HepG2 (cell line): ENCODE results near the gene GATAD2B. TPM values are rescaled to one million over a fixed set of nuclear protein-coding genes. Genes with fewer than 3 reads are reported as not detected.

Experiments used
- ARID4A ChIP-seq: sonication (generic); formaldehyde crosslinking; IDR thresholded peaks from 2 replicates; pipeline ENCODE4 v1.5.0; 2020; ENCODE audit warnings: mild to moderate bottlenecking, missing genetic modification reagents, borderline replicate concordance
- DPF2 ChIP-seq: sonication (generic); formaldehyde crosslinking; IDR thresholded peaks from 2 replicates; pipeline ENCODE4 v1.4.0; 2020; ENCODE audit warnings: mild to moderate bottlenecking, low read depth, missing genetic modification reagents, borderline replicate concordance
- E2F5 ChIP-seq: sonication (generic); formaldehyde crosslinking; conservative IDR thresholded peaks from 2 replicates; pipeline ENCODE4 v1.4.0; 2020; ENCODE audit warnings: missing genetic modification reagents
- EZH2 ChIP-seq: conservative IDR thresholded peaks from 2 replicates; pipeline ENCODE4 v1.6.1; 2012; ENCODE audit warnings: mild to moderate bottlenecking, low read depth, low read length, moderate library complexity
- IRF1 ChIP-seq: sonication (generic); formaldehyde crosslinking; IDR thresholded peaks from 2 replicates; pipeline ENCODE4 v1.4.0; 2020; ENCODE audit warnings: low read depth, mild to moderate bottlenecking, missing genetic modification reagents
- SETDB1 ChIP-seq: sonication (generic); formaldehyde crosslinking; IDR thresholded peaks from 2 replicates; pipeline ENCODE4 v1.5.1; 2020; ENCODE audit warnings: missing genetic modification reagents, mild to moderate bottlenecking, borderline replicate concordance
- TAF1 ChIP-seq: sonication (generic); formaldehyde crosslinking; IDR thresholded peaks from 2 replicates; pipeline ENCODE4 v1.4.0; 2020; ENCODE audit warnings: missing genetic modification reagents
- TFDP1 ChIP-seq: IDR thresholded peaks from 2 replicates; pipeline ENCODE4 v1.6.1; 2016; ENCODE audit warnings: missing compliant biosample characterization, missing genetic modification reagents, borderline replicate concordance
- ZBED4 ChIP-seq: sonication (generic); formaldehyde crosslinking; IDR thresholded peaks from 2 replicates; pipeline ENCODE4 v1.4.0; 2020; ENCODE audit warnings: missing genetic modification reagents, borderline replicate concordance
- ZNF20 ChIP-seq: sonication (generic); formaldehyde crosslinking; IDR thresholded peaks from 2 replicates; pipeline ENCODE4 v1.4.0; 2020; ENCODE audit warnings: mild to moderate bottlenecking, moderate library complexity, missing genetic modification reagents
- ZNF263 ChIP-seq: sonication (generic); formaldehyde crosslinking; IDR thresholded peaks from 2 replicates; pipeline ENCODE4 v1.4.0; 2020; ENCODE audit warnings: missing genetic modification reagents
- ZNF329 ChIP-seq: sonication (generic); formaldehyde crosslinking; IDR thresholded peaks from 2 replicates; pipeline ENCODE4 v1.9.0; 2021; ENCODE audit warnings: low read depth, mild to moderate bottlenecking, missing genetic modification reagents
- ZNF331 ChIP-seq: sonication (generic); formaldehyde crosslinking; IDR thresholded peaks from 2 replicates; pipeline ENCODE4 v1.4.0; 2020; ENCODE audit warnings: missing genetic modification reagents
- ZNF343 ChIP-seq: sonication (generic); formaldehyde crosslinking; IDR thresholded peaks from 2 replicates; pipeline ENCODE4 v1.4.0; 2020; ENCODE audit warnings: mild to moderate bottlenecking, missing genetic modification reagents
- ZNF530 ChIP-seq: sonication (generic); formaldehyde crosslinking; IDR thresholded peaks from 2 replicates; pipeline ENCODE4 v1.5.0; 2020; ENCODE audit warnings: low read depth, mild to moderate bottlenecking, missing genetic modification reagents
- ZNF839 ChIP-seq: sonication (generic); formaldehyde crosslinking; IDR thresholded peaks from 2 replicates; pipeline ENCODE4 v1.4.0; 2020; ENCODE audit warnings: missing genetic modification reagents, mild to moderate bottlenecking, borderline replicate concordance
- ZSCAN31 ChIP-seq: sonication (generic); formaldehyde crosslinking; IDR thresholded peaks from 2 replicates; pipeline ENCODE4 v1.5.0; 2020; ENCODE audit warnings: low read depth, mild to moderate bottlenecking, missing genetic modification reagents
- polyA plus RNA-seq, 8 experiments: library from polyadenylated mRNA; depleted of rRNA in 3 of 8; stranded (reverse) in 7 of 8; unstranded in 1 of 8; fragments of >200 nt; fragmentation: Illumina TruSeq in 4 of 8; extraction: Trizol in 4 of 8; gene quantifications; 2 replicates each; pipeline versions ENCODE4 v1.2.1 to v1.2.3, GENCODE V29; 2011 to 2016; ENCODE audit warnings: low read depth in 4 of 8, missing spikeins in 1 of 8, mixed read lengths in 1 of 8; ENCODE audit not compliant: insufficient read depth in 1 of 8
- total RNA-seq, 5 experiments: library from RNA; depleted of rRNA; stranded (reverse); fragments of >200 nt; fragmentation: Illumina TruSeq; extraction: Trizol; gene quantifications; 2 replicates each; pipeline ENCODE4 v1.2.3, GENCODE V29; 2016; ENCODE audit warnings: low read depth in 1 of 5

Gene GATAD2B
- total and polyA plus RNA-seq, 2 of the 13 experiments (the other 11 are each of a cell fraction or from before 2014, with no cell fraction given): 3.2 to 5.2 TPM

GRCh38 chr1:153967107-153967999 is 44.6 kb upstream of the GATAD2B start, which contains the start of gene CREB3L4 (continued):
- peak; percentile 91 for TF ChIP-seq ARID4A (CRISPR knock-in tag)
- no peak; the same call in 1 of the 2 replicates for TF ChIP-seq E2F5 (CRISPR knock-in tag)
- 0 out of 2 replicates have a peak, but pooled peaks have one; percentile 37 for TF ChIP-seq IRF1 (CRISPR knock-in tag)
- TF ChIP-seq DPF2: no peak
- TF ChIP-seq TFDP1 (CRISPR knock-in tag): peak; percentile 94
- TF ChIP-seq ZNF839: 0 out of 2 replicates have a peak, but pooled peaks have one; percentile 73
- TF ChIP-seq ZNF329 (CRISPR knock-in tag): no peak; the same call in 1 of the 2 replicates
- TF ChIP-seq ZSCAN31: peak; percentile 89
- peak; percentile 85; the same call in 1 of the 2 replicates for TF ChIP-seq ZNF343 (CRISPR knock-in tag)
- TF ChIP-seq ZBED4: no peak
- no peak for TF ChIP-seq ZNF530 (CRISPR knock-in tag)
- TF ChIP-seq EZH2: no peak
- no peak for TF ChIP-seq SETDB1 (CRISPR knock-in tag)
- TF ChIP-seq TAF1 (CRISPR knock-in tag): peak; percentile 95
- TF ChIP-seq ZNF20 (CRISPR knock-in tag): no peak
- TF ChIP-seq ZNF263 (CRISPR knock-in tag): peak; percentile 57
- TF ChIP-seq ZNF331: peak; percentile 26
